A673 (cell line): ENCODE data around the gene WNT4.

ENCODE experiments used
- EZH2 ChIP-seq: fragments of 200-600 bp; sonication (generic); IDR thresholded peaks from 2 replicates; pipeline ENCODE4 v1.6.1; 2017; ENCODE audit warnings: borderline replicate concordance, low read depth, mild to moderate bottlenecking, mixed read lengths, antibody characterized with exemption, low read length; ENCODE audit not compliant: poor library complexity, severe bottlenecking
- TF ChIP-seq, protein P1 (sequence below): fragments of 300-800, 200-600 bp; sonication (generic); conservative IDR thresholded peaks from 2 replicates; pipeline ENCODE4 v1.5.1; 2017; ENCODE audit warnings: low read depth, mild to moderate bottlenecking, antibody characterized with exemption, low read length, moderate library complexity, mixed read lengths

DNA sequence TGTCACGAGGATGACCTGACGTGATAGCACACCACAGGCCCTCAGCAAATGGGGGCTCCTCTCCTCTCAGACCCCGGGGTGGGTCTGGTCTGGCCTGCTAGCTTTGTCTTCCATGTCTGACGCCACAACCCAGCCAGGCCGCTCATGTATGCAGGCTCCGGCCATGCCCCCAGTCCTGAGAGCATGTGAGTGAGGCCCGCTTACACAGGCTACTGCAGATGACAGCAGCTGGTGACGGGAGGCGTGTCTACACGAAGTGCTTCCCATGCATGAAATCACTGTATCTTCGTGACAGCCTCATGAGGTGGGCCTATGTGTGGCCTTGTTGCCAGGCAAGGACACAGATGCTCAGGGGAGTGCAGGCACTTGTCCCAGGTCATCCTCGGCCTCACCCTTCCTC lies 16.4 kb downstream of the WNT4 start:
- TF ChIP-seq, protein P1, sequence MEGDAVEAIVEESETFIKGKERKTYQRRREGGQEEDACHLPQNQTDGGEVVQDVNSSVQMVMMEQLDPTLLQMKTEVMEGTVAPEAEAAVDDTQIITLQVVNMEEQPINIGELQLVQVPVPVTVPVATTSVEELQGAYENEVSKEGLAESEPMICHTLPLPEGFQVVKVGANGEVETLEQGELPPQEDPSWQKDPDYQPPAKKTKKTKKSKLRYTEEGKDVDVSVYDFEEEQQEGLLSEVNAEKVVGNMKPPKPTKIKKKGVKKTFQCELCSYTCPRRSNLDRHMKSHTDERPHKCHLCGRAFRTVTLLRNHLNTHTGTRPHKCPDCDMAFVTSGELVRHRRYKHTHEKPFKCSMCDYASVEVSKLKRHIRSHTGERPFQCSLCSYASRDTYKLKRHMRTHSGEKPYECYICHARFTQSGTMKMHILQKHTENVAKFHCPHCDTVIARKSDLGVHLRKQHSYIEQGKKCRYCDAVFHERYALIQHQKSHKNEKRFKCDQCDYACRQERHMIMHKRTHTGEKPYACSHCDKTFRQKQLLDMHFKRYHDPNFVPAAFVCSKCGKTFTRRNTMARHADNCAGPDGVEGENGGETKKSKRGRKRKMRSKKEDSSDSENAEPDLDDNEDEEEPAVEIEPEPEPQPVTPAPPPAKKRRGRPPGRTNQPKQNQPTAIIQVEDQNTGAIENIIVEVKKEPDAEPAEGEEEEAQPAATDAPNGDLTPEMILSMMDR = no peak
- TF ChIP-seq EZH2 = no peak
